ENCODE data around the gene OLIG3.

The OLIG3 gene

DNA sequence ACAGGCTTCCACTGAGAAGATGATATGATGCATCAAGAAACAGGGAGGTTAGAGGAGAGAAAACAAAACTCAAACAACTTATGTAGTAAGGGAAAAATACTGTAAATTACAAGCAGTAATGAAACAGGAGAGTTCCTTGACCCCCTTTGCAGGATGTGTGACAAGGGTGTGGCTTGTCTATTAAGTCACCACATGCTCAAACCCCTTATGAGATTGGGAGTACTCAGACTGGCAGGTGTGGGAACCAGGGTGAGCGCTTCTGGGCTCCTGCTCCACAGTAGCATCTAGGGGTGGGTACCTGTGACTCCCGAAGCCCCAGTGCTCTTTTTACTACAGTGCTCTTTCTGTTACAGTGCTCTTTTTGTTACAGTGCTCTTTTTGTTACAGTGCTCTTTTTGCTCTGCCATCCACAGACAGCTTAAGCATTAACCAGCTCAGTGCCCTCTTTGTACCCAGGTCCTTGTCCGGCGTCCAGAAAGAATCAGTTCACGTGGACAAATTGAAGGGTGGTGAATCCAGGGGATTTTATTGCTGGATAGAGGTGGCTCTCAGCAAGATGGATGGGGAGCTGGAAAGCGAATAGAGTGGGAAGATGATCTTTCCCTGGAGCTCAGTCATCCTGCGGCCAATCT, 28.7 kb downstream of the OLIG3 start:
- DNase-seq: no peak

DNA sequence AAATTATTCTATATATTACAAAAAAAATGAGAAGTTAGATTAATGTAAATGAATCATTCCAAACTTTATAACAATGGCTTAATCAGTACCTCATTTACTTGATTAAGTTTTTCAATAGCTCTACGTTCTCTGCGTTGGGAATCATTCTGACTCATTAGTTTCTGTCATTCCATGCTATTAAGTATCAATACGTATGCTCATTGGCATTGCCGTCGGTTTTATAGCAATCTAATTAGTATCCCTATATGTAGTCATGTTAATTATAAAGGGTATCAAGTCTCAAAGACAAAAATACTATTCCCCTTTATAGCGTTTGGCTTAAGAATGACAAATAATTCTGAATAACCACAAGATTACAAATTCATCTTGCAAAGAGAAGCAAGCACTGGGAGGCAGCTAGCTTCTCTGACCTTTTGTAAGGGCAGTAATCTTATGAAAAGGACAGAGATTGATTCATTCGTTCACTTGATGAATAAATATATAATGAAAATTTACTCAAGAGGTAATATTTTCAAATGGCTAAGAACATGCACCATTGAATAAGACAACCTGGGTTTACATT, 41.8 kb downstream of the OLIG3 start:
- no peak for DNase-seq

DNA sequence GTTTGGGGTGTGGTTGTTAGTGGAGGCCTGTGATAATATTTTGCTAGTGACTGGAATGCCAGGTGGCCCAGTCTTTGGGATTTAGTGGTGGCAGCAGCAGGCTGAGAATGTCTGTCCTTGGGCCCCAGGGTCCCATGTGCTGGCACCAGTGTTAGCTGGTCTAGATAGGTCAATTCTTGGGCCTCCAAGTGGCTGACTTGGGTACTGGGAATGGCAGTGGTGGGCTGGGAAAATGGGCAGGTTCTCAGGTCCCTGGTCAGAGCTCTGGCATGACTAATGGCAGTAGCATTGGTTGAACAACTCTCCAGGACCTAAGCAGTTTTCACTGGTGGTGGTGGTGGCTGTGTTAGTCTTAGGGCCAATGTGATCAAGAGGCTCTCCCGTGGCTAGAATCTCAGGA, 50.3 kb downstream of the OLIG3 start:
- DNase-seq: no peak
